NCI-H146 treated with DMSO at 0.1 percent for 48 hours (cell line): Measurements from ENCODE around the gene PASK.

Source experiments
- DNase-seq: peaks from one replicate; lab custom pipeline; 2025; ENCODE audit not compliant: unreplicated experiment; lab: John Stamatoyannopoulos, UW

The PASK gene

DNA sequence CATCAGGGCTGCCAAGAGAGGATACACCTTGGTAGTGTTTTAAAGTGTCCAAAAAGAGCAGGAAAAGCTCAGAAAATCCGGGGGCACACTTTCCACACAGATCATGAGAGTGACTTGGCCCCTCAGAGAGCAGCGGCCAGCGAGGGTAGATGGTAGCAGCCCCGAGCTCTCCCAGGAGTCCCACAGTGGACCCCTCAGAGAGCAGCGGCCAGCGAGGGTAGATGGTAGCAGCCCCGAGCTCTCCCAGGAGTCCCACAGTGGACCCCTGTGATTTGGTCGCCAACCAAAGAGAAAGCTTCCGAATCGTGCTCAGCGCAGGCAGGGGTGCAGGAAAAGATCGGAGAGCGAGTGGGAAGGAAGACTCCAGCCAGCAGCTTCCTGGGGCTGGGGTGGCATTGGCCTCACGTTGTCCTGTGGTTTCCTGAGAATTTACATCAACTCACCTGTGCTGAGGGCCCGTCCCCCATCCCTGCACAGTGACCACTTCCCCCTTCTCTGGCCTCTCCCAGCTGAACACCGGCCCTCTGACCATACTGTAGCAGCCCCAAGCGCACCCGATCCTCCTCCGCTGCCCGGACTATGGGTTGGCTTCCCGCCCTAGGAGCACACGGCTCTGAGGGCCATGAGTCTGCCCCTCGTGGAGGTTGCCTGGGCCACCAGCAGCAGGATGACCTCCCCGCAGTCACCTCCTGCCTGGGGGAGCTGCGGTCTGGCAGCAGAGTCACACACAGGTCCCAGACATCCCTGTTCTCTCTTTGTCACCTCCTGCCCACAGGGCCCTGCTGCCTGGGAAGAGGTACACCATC lies 80.9 kb downstream of the PASK start:
- no peak for DNase-seq

DNA sequence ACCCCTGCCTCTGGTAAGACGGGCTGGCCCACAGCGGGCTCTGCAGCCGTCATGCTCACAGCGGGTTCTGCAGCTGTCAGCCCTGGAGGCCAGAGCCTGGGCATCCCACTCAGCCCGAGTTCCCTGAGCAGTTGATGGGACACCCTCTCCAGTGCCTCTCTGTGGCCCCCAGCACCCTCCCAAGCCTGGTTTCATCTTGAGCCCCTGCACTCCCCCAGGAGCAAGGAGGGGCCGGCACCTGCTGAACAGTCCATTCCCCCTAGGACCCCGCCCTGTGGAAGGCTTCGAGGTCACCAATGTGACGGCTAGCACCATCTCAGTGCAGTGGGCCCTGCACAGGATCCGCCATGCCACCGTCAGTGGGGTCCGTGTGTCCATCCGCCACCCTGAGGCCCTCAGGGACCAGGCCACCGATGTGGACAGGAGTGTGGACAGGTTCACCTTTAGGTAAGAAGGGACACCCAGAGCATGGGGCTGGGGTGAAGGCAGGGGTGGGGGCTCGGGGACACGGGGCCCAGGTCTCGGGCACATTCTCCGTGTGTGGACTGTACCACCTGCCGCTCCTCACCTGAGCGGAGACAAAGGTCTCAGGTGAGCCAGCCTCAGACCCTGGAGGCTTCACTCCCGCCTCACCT lies 81.7 kb downstream of the PASK start:
- DNase-seq = no peak

DNA sequence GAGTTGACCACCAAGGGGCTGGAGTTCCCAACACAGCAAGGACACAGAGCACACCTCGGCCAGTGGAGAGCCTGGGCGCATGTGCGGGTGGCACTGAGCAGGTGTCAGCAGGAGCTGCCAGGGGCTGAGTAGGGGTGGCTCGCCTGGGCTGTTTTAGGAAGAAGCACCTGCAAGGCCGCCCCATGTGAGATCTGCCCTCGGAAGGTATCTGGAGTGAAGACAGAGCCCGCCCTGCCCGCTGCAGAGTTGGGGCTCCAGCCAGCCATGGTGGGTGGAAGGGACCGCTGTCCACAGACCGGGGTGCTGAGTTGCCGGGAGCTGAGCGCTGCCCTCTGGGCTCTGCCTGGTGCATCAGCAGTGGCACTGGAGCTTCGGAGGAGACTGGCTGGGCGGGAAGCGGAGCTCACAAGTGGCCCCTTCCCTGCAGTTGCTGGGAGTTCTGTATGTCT lies 82.4 kb downstream of the PASK start:
- DNase-seq = no peak

DNA sequence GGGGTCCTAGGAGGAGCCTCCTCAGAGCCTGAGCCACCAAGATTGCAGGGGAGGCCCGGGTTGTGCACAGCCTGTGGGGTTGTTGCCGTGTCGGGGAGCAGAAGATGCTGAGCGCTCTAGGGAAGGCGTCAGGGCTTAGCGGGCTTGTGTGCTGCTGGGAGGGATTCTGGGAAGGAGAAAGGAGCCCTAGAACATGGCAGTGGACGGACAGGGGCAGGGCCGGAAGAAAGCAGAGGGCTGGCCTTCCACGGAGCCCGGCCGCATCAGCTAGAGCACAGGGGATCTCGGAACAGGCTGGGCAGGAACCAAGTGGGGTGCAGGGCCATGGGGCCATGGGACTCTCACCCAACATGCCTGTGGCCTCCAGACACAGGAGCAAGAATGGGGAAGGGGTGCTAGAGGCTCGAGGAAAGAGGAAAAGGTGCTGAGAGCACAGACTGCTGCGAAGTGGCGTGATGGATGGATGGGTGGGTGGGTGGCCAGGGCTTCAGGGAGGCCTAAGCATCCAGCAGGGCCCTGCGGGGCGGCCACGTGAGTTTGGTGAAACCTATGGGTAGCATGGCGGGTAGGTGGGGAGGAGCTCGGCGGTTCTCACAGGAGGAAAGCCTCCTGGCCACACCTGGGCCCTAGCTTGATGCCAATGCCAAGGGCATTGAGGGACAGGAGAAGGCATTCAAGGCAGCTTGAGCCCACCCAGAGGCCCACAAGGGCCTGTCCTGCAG lies 82.9 kb downstream of the PASK start:
- no peak for DNase-seq

DNA sequence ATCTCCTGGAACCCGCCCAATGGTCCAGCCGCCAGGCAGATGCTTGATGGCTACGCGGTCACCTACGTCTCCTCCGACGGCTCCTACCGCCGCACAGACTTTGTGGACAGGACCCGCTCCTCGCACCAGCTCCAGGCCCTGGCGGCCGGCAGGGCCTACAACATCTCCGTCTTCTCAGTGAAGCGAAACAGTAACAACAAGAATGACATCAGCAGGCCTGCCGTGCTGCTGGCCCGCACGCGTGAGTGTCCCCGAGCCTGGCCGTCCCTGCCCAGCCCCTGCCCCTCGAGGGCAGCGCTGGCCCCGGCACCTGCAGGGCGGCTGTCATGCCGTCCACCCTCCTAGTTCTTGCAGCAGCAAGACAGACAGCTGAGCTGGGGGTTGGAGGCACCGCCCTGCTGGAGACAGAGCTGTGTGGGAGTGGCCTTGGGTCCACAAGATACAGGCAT lies 83.9 kb downstream of the PASK start:
- no peak for DNase-seq

DNA sequence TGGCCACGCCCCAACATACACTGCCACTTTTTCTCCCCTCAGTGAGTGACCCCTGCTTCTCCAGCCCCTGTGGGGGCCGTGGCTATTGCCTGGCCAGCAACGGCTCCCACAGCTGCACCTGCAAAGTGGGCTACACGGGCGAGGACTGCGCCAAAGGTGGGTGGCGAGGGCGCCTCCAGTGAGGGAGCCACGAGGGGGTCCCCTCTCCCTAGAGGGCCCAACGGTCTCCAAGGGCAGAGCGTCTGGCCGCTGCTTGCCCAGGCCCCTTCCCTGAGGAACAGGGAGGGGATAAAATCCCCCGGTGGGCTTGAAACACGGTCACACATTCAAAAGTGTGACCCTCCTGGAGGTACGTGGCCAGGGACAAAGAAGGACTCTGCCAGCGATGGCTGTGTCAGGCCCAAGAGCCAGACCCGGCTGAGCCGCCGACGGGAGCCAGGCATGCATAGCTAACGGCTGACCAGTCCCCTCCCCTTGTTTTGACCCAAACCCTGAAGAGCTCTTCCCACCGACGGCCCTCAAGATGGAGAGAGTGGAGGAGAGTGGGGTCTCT lies 84.4 kb downstream of the PASK start:
- no peak for DNase-seq

DNA sequence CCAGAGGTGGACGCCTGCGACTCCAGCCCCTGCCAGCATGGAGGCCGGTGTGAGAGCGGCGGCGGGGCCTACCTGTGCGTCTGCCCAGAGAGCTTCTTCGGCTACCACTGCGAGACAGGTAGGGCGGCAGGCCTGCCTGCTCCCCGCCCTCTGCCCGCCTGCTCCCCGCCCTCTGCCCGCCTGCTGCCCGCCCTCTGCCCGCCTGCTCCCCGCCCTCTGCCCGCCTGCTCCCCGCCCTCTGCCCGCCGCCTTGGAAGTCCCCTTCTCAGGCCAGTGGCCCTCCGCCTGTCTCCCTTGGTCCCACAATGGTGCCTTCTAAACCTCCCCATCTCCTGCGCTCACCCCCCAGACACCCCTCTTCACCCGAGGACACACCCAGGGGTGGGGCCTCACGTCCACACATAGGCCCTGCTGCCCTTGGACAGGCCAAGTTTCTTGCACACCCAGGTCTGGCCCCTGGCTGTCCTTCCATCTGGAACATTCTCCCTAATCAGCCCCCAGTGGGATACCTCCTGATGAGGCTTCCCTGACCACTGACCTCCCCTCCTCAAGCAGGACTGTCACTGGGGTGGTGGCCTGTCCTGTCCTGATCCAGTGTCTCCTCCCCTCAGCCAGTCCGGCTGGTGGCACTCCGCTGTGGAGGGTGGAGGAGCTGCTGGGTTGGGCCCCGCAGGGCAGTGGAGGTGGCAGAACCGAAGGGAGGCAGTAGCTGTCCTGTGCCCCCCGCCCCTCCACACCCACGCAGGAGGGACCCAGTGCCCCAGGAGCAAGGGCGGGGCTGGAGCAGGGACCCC lies 85.1 kb downstream of the PASK start:
- DNase-seq = no peak

DNA sequence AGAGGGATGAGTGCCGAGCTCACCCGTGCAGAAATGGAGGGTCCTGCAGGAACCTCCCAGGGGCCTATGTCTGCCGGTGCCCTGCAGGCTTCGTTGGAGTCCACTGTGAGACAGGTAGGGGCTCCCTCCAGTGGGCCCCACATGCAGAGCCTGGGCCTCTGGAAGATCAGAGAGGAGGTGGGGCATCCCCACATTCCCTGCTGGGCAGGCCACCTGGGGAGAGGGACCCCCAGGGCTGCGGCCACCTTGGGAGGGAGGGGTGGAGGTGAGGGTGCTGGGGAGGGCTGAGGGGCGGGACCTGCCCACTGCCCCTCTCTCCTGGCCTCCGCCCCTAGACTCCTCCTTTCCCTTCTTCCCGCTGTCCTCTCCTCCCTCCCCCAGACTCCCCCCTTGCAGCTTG lies 85.7 kb downstream of the PASK start:
- DNase-seq = no peak

DNA sequence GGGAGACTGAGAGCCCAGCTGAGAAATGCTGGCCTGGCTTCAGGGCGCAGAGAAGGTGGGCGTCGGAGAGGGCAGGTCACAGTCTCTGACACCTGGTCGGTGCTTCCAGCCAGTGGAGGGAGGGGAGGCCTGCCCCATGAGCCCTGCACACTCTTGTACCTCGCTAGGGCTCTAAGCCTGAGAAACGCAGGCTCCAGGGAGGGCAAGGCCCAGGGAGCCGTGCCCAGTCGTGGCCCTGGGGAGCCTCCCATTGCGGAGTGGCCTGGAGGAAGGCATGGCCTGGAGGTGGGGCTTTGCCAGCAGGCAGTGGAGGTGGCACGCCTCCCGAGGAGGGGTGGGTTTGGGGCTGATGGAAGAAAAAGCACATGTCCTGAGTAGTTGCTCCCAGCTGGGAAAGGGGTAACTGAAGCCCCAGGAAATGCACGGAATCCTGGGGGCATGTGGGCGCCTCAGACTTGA lies 86.2 kb downstream of the PASK start:
- no peak for DNase-seq

DNA sequence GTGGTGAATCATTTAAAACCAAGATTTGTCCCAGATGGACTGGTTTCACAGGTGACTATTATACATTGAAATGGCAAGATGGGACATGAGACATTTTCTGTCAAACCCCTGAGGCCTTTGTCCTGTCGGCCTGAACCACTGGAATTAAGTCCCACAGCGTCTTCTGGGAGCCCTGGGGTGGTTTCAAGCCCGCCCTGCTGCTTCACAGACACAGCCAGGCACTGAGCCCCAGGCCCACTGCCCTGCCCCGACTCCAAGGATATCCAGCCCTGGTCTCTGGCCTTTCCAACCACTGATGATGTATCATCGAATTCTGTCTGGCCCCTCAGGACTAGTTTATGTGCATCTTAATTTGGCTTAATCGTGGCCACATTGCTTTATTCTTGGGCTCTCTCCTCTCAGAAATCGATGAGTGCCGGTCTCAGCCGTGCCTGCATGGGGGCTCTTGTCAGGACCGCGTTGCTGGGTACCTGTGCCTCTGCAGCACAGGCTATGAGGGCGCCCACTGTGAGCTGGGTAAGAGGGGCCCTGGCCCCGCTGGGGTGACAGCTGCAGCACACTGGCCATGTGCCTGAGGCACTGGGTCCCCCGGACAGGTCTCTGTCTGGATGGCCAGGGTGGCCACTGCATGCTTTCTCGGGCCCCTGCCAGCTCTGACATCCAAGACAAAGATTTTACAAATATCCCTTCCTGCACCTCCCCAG lies 86.7 kb downstream of the PASK start:
- no peak for DNase-seq

DNA sequence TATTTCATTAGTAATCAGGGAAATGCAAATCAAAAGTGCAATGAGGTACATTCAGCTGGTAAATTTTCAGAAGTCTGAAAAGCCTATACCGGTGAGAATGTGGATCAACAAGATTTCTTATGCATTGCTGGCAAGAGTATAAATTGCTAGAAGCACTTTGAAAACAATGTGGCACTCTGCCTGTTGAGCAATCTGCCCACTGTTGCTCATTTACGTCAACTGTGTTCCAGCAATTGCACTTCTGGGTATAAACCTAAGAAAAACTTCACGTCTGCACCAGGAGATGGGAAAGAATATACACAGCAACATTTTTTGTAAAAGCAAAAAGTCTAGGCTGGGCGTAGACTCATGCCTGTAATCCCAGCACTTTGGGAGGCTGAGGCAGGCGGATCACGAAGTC lies 88.0 kb downstream of the PASK start:
- DNase-seq = no peak
